Embryonic facial prominence (tissue), 1 donor: ENCODE results near the gene ANKDD1A.

Experiments used
- DNase-seq: peaks from one replicate; pipeline ENCODE4 v3.0.0-alpha.2; 2016; ENCODE audit errors: extremely low spot score

ANKDD1A gene

DNA sequence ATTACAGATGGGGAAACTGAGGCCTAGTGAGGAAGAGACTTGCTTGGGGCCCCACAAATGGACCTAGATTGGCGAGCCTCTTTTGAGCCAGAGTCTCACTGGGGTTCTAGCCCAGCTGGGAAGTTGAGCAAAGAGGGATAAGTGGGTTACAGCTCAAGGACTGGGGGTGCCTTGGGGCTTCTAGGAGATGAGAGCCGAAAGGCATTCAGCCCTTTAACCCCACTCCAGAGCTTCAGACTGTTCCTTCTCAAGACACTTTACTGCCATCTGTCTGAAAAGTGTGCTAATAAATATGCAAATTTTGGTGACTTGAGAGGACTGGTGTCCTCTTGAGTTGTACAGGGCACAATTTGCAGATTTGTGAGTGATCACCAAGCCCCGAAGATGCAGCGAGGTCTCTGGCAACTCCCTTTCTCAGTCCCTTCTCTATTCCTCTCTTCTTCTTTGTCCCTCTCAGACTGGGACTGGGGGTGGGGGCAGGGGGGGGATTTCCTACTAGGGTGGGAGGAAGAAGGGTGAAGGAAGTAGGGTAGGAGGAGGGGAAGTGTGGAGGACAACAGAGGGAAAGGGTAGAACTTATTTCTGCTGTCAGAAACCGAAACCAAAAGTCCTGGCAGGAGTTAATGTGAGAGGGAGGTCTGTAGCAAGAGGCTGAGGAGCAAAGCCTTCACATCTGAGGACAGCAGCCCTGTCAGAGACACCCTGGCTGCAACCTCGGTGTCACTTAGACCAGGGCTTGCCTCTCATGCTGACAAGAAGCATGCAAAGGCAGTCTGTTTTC lies 16.2 kb upstream of the ANKDD1A start:
- no peak for DNase-seq

- no peak for DNase-seq
These were observed 15.2 kb upstream of the ANKDD1A start for GRCh38 chr15:64896371-64897069.

DNA sequence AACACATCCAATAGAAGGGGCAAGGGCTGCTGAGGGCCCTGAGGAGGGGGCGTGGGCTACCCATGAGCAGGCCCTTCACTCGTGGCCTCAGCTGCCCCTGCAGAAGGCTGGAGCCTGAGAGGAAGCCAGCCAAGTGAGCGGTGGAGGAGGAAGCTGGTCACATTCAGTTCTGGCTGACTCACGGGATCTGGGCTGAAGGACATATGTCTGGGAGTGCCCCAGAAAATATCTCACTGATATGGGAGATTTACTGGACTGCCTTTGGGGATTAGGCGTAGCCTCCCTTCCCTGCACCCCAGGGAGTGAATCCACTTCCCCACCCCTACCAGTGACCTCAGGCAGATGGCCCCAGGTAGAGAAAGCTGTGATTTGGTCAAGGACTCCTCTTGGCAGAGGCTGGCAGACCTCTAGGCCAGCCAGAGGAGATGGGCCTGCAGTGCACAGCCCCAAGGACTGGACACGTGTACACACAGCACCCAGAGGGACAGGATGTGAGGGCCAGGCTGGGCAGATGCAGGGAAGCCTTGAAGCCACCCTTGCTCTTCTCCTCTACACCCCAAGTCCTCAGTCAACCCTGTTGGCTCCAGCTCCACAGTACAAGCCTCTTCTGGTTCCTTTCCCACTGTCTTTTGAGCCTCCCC lies 14.2 kb upstream of the ANKDD1A start:
- no peak for DNase-seq

DNA sequence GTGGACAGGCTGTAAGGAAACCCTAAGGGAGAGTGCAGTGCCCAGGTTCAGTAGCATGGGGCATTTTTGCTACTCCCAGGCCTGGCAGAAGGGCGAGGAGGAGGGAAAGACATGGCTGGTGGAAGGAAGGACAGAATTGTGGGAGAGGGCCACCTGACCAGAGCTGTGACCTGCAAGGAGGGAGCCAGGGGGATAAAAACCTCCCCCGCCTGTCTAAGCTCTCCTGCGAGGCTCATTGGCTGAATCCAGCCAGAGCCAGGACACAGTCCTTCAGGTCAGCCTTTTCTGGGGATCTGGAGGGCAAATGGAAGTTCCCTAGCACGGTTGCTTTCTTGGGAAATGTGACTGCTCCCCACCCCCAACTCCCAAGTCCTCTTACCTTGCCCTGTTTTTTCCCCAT lies 13.3 kb upstream of the ANKDD1A start:
- no peak for DNase-seq

- no peak for DNase-seq
These were observed 10.6 kb upstream of the ANKDD1A start for GRCh38 chr15:64901141-64901540.

DNA sequence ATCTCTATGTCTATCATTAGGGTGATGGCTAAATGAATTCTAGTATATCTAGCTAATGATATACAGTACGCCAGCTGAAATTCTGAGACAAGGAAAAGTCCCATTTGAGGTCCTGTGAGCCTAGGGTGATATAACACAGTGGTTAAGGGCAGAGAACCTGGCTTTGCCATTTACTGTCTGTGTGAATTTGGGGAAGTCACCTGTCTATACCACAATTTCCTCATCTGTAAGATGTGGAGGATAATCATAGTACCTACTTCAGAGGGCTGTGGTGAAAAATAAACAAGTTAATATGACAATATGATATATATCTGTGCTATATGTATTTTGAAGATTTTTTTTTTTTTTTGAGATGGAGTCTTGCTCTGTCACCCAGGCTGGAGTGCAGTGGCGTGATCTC lies 9.8 kb upstream of the ANKDD1A start:
- no peak for DNase-seq

DNA sequence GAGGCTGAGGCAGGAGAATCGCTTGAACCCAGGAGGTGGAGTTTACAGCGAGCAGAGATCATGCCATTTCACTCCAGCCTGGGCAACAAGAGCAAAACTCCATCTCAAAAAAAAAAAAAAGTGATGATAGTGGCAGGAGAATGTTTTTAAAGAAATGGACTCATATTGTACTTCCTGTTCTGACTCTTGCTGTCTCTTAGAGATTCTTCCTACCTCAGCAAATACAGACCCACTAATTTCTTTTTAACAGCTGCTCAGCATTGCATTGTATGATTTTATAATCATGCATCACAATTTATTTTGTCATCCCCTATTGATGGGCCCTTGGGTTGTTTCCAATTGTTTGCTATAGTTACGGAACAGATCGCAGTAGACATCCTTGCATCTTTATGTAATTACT lies 8.8 kb upstream of the ANKDD1A start:
- no peak for DNase-seq

DNA sequence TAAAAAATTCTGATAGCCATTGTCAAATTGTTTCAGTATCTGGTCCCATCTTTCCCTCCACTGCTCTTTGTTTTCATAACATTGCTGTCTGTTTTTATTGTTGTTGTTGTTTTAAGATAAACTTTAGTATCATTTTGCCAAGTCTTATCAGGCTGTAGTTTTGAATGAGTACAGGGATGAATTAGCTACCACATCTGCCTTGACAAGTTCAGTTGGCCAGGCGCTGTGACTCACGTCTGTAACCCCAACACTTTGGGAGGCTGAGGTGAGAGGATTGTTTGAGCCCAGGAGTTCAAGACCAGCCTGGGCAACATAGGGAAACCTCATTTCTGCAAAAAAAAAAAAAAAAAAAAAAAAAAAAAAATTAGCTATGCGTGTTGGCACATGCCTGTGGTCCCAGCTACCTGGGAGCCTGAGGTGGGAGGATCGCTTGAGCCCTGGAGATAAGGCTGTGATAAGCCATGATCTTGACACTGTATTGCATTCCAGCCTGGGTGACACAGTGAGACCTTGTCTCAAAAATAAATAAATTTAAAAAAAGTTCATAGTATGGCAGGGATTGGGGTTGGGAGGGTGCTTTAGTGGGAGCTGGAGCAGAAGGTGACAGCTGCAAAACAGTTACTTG lies 8.3 kb upstream of the ANKDD1A start:
- no peak for DNase-seq

- DNase-seq, result no peak
These were observed 7.5 kb upstream of the ANKDD1A start for GRCh38 chr15:64904189-64904588.

DNA sequence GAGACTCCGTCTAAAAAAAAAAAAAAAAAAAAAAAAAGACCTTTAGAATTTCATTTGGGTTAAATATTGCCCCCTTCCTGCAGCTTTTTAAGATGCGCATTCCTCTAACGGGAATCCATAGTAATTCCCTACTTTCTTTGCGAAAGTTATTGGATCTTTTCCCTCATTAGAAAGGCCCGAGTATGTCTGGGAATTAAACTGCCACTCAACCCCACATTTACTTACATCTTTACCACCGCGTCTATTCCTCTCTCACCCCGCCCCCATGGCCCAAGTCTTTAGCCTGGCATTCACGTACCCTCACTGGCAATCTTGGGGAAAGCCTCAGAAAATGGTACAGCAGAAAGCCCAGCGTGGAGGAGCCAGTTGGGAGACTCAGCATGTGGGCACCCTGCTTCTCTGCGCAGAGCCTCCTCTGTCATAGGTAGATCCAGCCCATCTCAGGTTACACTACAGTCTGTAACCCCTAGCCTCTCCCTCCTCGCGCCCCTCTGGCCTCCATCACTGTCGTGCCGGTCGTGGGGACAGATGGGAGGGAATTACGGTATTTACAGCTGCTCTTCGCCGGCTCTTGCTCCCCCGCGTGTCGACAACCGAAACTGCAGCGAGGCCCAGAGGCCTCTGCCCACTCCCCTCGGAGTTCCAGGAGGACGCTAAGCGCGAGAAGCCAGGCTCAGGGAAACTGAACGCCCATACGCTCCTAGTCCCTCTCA lies 6.4 kb upstream of the ANKDD1A start:
- DNase-seq, result no peak

DNA sequence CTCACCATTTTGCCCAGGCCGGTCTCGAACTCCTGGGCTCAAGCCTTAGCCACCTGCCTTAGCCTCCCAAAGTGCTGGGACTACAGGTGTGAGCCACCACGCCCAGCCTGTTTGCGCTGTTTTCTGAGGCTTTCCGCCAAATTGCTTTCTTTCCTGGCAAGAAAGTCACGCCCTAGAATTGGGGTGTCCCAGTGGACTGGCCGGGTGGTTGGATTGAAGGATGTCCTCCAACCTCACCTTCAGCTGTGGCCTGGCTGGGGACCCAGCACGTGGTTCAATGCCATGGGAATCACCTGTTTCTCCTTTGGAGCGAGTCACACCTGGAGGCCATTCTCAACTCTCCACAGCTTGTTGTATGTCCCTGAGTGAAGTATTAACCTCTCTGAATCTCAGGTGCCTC lies 5.8 kb upstream of the ANKDD1A start:
- DNase-seq, result no peak

GRCh38 chr15:64906402-64906801 lies 5.3 kb upstream of the ANKDD1A start:
- no peak for DNase-seq

DNA sequence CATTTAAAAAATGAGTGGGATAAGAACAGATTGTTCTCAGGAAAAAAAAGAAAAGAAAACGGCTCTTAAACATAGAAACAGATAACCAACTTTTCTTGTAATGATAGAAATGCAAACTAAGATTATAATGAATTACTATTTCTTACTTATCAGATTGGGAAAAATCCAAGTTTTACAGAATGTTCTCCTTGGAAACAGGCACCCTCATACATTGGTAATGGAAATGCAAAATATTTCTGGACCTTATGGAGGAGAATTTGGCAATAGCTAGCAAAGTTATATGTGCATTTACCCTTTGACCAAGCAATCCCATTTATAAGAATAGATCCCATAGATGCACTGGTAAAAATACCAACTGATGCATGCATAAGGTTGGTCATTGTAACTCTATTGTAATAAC lies 3.7 kb upstream of the ANKDD1A start:
- no peak for DNase-seq

GRCh38 chr15:64909546-64909945 lies 2.2 kb upstream of the ANKDD1A start:
- DNase-seq, result no peak

DNA sequence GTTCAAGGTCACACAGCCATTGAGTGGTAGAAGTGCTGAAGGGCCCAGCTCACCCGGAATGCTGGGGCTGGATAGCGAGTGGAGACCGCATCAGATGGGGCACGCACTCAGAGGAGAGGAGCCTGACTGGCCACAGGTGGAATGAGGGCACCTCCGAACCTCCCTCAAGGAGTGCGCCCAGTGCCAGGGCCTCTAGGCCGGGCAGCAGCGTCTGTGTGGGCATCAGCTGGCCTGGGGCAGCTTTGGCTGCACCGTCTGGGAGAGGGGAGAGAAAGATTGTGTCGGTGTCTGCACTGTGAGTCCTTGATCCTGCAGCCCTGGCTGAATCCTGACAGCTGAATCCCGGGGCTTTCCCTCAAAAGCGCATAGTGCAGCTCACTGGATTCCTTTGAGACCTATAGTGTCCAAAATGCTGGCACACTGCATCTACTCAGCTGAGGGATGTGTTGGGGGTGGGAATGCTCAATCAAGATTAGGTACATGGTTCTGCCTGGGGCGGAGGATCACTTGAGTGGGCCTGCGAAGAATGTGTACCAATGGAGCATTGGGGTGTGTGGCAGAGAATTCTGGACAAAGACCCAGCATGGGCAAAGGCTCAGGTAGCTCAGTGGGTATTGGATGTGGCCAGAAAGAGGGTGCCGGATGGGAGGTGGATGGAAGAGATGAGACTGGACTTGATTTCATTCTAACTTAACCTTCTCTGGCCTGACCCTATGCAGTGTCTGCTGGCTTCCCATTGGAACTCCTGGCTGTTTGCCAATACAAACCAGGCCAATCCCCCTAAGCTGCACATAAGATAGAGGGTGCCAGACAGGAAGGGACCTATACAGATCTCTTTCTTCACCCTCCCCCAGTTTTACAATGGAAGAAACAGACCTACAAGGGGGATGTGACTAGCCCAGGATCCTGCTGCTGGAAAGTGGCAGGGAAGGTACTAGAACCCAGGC lies 950 bp downstream of the ANKDD1A start:
- DNase-seq, result no peak

DNA sequence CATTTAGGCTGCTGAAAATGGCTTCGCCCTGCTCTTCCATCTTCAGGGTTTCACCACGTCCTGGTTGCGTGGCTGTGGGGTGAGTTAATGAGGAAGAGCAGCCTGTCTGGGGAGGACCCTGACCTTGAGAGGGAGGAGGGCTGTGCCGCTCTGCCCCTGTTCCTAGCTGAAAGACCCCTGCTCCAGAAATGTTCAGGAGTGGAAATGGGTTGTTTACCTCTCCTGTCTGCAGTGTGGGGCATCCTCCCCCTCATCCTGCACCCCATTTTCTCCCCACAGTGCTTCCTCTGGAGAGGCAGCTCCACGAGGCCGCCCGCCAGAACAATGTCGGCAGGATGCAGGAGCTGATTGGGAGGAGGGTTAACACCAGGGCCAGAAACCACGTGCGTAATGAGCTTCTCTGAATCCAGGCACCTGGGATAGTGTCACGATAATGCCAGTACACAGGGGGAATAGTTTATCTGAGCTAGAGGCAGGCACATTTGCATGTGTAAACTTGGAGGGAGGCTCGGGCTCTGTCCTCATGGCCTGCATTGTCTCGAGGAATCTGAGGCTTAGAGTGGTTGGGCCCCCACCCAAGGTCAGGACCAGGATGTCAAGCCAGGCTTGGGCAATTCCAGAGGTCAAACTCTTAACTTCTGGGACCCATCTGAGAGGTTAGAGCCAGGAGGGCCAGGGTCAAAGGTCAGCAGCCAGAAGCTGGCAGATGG lies 4.0 kb downstream of the ANKDD1A start:
- DNase-seq, result no peak

DNA sequence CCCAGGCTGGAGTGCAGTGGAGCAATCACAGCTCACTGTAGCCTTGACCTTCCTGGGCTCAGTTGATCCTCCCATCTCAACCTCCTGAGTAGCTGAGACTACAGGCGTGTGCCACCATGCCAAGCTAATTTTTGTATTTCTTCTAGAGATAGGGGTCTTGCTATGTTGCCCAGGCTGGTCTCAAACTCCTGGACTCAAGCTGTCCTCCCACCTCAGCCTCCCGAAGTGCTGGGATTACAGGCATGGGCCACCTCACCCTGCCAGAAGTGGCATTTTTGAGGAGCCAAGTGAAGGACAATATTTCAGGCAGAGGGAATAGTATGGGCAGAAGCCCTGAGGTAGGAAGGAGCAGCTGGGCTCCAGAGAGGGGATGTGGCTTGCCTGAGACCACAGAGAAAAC lies 4.7 kb downstream of the ANKDD1A start:
- DNase-seq, result no peak

- DNase-seq, result no peak
These were observed 5.5 kb downstream of the ANKDD1A start for GRCh38 chr15:64917211-64917610.

- no peak for DNase-seq
These were observed 8.0 kb downstream of the ANKDD1A start for GRCh38 chr15:64919721-64920120.

DNA sequence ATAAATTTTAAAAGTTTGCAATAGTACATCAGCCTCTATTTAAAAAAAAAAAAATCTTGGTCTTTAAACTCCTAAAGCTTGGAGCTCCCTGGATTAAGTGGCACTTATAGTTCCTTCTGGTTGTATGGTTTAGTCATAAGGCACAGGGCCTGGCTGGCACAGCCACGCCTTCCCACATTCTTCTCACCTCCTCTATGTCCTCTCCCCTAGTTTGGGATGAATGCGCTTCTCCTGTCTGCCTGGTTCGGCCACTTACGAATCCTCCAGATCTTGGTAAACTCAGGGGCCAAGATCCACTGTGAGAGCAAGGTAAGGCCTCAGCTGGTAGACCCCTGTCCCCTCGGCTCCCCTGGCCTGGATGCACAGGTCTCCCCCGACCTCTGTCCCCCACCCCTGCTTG lies 10.0 kb downstream of the ANKDD1A start:
- DNase-seq, result no peak
